Measurements from ENCODE around the gene PRSS1.

- TF ChIP-seq POLR2AphosphoS5 (IDR thresholded peaks at IDR 0.05; ENCODE audit: low read depth, low read length) (no peak), USF2 (IDR thresholded peaks at IDR 0.05; ENCODE audit: low read length) (no peak), CTCF (IDR thresholded peaks at IDR 0.05; ENCODE audit: control extremely low read depth in 1 of 3, insufficient read depth in 1 of 3, low read depth in 1 of 3, low read length in 3 of 3) (no peak), ZNF274 (IDR thresholded peaks at IDR 0.05; ENCODE audit: borderline replicate concordance, extremely low read depth, low read length) (no peak), POLR2A (IDR thresholded peaks at IDR 0.05; ENCODE audit: control extremely low read depth in 1 of 2, low read depth in 2 of 2, low read length in 2 of 2) (no peak), HDAC6 (IDR thresholded peaks at IDR 0.05; ENCODE audit: low read depth, low read length) (no peak), ATF3 (IDR thresholded peaks at IDR 0.05; ENCODE audit: insufficient read depth, low read depth, low read length) (no peak), TCF12 (IDR thresholded peaks at IDR 0.05; ENCODE audit: low read depth, low read length) (no peak)
Measured at GRCh38 chr7:142789441-142789840, 40.2 kb downstream of the PRSS1 start.

Measured in H1 (cell line).